Fibroblast of upper back skin (primary cell): Measurements from ENCODE around the gene PLOD1.
"Not testable (repeated sequence)": the region's sequence is repeated elsewhere in the genome, so short reads cannot be mapped to it uniquely, and the experiment has no call there.

Experiments used
- DNase-seq: peaks from one replicate; pipeline ENCODE4 v3.0.0-alpha.2; 2013

PLOD1 gene

DNA sequence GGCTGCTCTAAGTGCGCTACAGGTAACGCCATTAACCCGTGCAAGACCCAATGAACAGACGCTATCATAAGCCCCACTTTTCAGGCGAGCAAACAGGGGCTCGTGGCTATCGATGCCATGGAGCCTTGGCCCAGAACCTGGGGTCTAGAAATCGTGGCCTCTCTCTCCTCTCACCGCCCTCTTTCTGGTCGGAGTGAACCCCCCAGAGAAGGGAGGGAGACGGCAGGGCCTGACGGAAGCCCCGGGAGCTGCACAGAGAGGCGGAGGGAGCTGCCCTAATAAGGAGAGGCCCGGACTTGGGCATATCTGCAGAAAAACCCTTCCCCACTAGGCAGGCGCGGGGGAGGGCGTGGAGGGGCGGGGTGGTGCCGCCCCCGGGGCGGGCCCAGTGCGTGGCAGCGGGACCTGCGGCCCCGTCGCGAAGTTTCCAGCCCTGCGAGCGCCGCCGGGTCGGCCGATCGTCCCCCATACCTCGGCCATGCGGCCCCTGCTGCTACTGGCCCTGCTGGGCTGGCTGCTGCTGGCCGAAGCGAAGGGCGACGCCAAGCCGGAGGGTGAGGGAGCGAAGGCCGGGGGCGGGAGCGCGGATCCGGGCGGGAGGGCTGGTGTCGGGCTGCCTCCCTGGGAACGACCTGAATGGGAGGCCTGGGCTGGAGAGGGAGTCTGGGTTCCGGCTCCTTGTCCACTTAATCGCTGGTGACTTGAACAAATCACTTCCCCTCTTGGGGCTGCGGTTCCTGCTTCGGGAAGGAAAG lies at the start of gene PLOD1:
Gene PLOD1 (plus strand): TSS at position 416 of the 755 bp plus-strand sequence. CDS start 63 bp downstream, at position 479.
- peak; percentile 93 for DNase-seq

DNA sequence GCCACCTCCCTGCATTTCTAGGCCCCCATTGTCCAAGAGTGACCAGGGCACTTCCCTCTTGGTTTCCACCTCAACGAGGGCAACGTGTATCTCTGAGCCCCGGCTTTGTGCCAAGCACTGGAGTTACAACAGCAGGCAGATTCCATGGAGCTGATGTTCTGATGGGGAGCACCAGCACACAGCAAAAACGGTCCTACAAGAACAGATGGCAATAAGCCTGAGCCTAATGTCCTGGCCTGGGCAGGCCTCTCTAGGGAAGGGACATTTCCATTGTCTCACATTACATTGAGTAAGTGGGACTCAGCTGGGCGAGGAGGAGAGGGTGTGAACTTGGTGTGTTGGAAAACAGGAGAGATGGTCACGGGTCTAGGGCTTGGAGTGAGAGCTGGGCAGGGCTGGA lies 48.6 kb upstream of the PLOD1 start:
- no peak for DNase-seq

DNA sequence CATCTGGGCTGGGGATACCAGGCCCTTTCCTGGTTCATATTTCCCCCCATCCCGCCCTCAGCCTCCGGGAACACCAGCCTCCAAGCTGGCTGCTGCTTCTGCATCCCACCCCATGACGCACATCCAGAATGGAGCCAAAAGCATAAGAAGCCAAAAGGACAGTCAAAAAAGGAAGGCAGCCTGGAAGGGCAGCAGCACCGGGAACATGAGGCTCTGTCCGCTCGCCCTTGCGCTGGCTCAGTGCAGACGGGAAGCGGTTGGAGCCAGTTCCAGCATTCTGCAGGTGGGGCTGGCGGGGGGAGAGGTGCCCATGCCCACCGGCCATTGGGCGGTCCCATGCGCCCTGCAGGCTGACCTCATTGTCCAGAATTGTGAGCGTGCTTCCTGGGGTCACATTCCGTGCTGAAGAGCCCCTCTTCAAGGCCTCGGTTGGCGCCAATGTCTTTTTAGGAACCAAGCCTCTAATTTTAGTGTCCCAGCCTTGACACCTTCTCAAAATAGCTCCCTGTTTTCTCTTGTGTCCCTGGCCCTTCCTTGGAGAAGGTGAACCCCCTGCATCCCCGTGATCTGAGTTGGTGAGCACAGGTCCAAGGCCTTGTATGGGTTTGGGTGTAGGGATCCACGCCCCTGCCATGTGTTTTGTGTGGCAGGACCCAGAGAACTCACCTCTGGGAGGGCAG lies 47.4 kb upstream of the PLOD1 start:
- no peak for DNase-seq

DNA sequence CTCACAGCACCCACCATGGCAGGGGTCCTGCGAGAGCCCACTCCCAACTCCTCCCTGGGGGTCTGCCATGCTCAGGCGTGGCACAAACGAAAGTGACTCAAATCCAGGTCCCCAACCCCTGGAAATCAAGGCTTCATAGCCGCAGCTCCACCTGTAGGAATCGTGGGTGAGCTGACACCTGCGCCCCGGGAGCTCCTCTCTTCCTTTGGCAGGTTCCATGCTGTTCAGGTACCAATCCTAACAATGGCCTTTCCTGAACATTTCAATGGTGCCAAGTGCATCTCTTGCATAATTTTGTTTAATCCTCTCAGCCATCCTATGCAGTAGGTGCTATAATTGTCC lies 46.9 kb upstream of the PLOD1 start:
- DNase-seq = no peak

DNA sequence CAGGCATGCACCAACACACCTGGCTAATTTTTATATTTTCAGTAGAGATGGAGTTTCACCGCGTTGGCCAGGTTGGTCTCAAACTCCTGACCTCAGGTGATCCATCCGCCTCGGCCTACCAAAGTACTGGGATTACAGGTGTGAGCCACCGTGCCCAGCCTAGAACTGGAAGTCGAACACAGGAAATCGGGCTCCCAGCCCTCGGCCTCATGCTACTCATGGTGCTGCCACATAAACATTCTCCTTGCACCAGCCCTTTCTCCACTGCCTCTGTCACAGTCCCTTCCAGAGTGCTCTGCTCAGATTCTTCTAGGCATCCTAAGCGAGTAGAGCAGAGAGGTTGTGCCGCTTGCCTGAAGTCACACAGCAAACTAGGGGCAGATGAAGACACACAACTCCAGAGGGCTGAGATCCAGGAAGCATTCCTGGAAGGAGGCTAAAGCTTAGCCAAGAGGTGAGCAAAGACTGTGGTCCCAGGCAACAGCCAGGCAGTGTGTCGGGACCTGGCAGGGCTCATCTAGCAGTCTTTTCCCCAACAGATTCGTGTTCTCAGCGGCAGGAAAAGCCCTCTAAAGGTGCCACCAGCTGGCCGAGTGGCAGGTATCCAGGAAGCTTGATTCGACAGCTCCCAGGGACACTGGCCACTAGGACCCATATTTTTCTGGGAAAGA lies 46.2 kb upstream of the PLOD1 start:
- DNase-seq = no peak

DNA sequence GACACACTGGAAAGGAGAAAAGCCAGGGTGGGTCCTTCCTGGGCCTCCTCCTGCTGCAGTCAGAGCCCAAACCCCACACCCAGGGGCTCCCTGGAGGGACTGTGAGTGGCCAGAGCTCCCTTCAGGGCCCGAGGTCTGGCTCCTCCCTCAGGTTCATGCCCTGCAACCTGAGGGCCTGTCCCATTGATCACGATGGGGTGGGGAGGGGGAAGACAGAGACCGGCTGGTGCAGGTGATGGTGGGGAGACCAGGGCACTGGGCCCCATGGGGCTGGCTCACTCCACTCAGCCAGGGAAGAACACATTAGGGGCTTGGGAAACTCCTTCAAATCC lies 45.7 kb upstream of the PLOD1 start:
- DNase-seq = no peak

DNA sequence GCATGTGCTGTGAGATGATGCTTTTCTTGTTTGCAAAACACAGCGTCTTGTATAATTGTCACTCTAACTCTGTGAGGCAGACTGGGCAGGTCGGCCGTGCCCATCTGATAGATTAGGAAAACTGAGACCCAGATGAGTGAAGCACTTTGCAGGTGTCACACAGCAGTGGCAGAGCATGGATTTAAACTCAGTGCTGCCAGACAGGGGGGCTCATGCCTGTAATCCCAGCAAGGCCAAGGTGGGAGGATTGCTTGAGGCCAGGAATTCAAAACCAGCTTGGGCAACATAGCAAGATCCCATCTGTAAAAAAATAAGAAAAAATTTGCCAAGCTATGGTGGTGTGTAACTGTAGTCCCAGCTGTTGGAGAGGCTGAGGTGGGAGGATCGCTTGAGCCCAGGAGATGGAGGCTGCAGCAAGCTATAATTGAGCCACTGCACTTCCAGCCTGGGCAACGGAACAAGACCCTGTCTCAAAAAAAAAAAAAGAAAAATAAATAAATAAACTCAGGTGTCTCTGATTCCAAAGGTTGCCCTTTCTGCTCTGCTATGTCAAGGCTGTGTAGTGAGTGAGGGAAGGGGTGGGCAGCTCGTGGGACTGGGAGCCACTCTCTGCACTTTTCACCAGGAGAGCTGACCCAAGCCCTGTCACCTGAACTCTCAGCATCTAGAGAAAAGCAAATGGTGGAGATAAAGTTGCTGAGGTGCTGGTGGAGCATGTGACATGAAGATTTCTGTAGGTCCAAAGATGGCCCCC lies 42.9 kb upstream of the PLOD1 start:
- no peak for DNase-seq

DNA sequence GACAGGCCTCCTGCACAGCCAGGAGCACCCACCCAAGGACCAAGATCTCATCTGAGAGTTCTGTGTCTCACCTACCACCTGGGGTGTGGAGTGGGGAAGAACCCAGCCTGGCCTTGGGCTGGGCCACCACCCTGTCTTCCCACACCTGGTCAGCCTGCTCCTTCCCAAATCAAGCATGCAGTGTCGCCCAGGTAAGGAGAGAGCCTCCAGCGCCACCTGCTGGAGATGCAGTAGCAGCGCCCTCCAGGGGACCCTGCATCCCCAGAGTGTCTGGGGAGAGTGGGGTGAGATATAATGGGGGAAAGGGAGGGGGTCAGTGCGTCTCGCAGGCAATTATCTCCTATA lies 40.6 kb upstream of the PLOD1 start:
- peak; percentile 20 for DNase-seq

DNA sequence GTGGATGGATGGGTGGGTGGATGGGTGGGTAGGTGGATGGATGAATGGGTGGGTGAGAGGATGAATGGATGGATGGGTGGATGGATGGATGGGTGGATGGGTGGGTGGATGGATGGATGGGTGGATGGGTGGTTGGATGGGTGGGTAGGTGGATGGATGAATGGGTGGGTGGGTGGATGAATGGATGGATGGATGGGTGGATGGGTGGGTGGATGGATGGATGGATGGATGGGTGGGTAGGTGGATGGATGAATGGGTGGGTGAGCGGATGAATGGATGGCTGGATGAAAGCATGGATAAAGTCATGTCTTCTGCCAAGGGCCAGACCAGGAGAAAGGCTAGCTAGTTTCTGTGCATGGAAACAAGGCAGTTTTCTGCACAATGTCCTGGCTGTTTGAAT lies 40.0 kb upstream of the PLOD1 start:
- DNase-seq = not testable (repeated sequence)

DNA sequence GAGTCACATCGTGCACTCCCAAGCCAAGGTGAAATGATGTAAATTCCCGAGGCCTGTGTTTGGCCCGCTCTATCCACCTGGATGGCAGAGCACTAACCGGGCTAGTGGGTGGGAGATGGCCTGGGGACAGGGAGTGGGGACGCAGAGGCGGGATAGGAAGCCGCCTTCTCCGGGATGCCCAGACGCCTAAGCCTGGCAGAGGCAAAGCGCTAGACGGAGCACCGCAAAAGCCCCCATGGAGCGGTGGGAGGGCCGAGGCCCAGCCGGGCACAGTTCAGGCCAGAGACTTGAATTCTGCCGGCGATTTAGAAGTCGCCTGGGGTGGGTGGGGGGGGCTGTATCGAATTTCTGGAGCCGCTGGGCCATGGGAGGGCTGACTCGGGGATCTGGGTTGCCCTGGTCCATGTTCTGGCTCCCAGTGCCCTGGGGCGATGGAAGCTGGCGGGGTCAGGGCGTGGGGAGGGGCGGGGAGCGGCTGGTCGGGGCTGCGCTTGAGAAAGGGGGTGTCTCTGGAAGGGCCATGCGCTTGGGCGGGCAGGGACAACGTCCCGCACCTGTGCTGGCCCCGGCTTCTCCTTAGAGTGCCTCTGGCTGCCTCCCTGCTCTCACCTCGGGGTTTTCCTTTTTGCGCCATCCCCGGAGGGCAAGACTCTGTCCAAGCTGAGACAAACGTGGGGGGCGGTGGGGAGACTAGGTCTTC lies 36.3 kb upstream of the PLOD1 start:
- DNase-seq = no peak

DNA sequence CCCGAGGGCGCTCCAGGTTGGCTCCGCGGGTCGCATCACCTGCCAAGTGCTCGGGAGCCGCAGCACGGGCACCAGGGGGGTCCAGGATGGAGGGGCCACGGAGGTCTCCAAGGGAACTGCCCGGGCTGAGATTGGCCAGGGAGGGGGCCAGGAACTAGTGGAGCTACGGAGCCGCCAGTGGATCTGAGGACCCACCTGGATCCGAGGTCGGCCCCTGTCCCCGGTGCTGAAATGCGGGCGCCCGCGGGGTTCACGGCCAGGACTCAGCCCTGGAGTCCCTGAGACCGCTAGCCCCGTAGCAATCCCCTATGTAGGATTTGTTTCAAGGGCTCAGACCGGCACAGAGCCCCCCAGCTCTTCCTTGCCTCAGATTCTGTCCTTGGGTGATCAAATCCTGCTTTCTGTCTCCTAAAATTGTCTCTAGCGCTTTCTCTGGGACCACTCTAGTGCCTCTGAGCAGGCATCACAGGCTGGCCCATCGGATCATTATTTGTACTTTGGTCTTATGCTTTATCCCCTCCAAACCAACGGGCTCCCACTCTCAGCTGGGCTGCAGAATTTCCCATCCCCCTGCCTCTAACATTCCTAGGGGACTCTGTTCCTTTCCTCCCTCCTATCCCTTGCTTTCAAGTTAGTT lies 35.6 kb upstream of the PLOD1 start:
- no peak for DNase-seq

DNA sequence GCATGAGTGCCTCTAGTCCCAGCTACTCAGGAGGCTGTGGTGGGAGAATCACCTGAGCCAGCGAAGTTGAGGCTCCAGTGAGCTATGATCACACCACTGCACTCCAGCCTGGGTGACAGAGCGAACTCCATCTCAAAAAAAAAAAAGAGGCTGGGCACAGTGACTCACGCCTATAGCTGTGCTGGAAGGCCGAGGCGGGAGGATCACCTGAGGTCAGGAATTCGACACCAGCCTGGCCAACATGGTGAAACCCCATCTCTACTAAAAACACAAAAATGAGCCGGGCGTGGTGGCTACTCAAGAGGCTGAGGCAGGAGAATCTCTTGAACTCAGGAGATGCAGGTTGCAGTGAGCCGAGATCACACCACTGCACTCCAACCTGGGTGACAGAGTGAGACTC lies 33.1 kb upstream of the PLOD1 start:
- DNase-seq = not testable (repeated sequence)

DNA sequence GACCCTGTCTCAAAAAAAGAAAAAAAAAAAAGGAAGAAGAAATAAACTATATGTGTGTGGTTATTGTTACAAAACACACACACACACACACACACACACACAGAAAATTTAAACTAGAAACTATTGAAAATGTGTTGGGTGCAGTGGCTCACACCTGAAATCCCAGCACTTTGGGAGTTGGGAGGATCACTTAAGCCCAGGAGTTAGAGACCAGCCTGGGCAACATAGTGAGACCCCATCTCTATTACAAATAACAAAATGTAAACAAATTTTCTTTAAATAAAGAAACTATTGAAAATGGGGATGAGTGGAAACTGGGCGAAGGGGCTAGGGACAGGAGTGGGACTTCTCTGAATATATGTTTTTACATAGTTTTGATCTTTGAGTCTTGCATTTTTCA lies 31.3 kb upstream of the PLOD1 start:
- no peak for DNase-seq

DNA sequence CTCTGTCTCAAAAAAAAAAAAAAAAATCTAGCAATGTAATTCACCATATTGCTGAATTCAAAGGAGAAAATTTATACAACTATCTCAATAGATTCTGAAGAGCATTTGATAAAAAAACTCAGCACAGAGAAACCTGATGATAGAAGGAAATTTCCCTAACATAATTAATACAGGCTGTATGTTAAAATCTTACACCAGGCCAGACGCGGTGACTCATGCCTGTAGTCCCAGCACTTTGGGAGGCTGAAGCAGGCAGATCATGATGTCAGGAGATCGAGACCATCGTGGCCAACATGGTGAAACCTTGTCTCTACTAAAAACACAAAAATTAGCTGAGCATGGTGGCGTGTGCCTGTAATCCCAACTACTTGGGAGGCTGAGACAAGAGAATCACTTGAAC lies 30.4 kb upstream of the PLOD1 start:
- DNase-seq = peak; percentile 51

DNA sequence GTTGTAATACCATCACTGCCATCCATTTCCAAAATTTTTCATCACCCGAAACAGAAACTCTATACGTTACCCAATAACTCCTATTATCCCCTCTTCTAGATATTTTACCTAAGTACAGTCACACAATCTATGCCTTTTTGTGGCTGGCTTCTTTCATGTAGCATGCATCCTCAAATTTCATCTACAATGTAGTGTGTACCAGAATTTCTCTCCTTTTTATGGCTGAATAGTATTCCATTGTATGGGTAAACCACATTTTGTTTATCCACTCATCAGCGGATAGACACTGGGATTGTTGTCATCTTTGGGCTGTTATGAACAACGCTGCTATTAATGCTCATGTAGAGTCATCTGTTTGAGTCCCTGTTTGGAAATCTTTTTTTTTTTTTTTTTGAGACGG lies 29.5 kb upstream of the PLOD1 start:
- no peak for DNase-seq

DNA sequence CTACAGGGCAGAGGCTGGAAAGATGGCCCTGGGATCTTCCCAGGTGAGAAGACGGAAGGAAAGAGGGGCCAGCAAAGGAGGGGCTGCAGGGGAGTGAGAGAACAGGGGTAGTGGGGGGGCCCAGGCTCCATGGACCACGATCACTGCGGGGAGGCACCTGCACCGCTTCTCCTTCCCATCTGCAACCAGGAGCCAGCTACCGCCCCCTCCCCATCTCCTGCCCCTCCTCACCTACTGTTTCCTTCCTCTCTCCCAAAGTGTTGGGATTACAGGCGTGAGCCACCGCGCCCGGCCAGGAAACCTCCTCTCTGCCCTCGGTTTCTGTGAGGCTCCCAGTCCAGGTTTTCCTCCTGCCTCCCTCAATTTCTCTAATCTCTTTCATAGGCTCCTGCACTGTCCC lies 27.6 kb upstream of the PLOD1 start:
- DNase-seq = no peak

DNA sequence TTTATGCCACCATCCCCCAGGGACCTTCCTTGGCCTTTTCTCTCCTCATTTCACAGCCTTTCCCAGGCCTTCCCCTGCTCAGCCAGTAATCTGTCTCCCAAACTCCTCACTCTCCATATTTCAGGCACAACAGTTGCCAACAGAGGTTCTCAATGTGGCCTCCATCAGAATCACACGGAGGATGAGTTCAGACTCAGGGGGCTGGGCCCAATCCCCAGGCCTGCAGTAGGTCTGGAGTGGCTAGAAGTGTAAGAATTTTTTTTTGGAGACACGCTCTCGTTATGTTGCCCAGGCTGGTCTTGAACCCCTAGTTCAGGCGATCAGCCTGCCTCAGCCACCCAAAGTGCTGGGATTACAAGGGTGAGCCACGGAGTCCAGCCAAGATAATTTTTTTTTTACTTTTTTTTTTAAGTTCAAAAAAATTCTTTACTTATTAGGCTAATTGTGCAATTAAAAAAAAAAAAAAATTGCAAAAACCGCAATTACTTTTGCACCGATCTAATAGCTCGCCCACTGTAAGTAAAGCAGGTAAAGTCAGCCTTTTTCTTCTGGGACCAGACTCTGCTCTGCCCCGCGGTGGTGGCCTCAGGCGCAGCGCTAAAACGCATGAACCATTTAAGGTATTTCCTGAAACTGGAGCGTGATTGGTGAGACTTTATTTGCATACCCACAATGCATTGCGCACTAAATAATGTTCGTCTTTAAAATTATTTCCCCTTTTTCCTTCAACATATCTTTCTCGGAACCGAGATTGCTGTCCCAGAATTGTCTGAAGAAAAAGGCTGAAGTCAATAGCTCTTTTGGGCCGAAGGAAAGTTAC lies 27.0 kb upstream of the PLOD1 start:
- DNase-seq = peak; percentile 95

DNA sequence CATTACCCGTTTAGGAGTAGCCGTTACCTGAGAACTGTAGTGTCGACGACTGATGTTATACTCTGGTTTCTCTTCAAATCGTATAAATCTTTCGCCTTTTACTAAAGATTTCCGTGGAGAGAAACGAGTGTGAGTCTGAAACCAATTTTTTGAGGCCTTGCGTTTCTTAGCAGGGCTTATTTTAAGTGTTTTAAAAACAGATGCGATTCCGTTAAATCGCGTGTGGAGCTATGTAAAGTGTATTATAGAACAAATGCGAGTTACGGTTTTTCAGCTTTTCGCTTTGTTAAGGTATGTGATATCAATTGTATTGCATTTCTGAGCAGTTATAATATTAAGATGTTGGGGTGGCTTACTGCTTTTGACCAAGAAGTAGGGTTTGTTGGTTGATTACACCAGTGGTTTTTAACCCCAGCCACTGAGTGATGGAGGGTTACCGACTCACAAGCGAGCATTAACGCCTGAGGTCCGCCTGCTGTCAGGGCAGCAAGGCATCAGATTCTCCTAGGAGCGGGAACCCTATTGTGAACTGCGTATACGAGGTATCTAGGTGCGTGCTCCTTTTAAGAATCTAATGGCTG lies 26.3 kb upstream of the PLOD1 start:
- DNase-seq = peak; percentile 99

DNA sequence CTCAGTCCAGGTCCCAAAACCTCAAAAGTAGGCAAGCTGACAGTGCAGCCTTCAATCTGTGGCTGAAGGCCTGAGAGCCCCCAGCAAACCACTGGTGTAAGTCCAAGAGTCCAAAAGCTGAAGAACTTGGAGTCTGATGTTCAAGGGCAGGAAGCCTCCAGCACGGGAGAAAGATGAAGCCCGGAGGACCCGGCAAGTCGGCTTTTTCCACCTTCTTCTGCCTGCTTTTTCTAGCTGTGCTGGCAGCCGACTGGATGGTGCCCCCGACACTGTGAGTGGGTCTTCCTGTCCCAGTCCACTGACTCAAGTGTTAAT lies 23.6 kb upstream of the PLOD1 start:
- DNase-seq = not testable (repeated sequence)

DNA sequence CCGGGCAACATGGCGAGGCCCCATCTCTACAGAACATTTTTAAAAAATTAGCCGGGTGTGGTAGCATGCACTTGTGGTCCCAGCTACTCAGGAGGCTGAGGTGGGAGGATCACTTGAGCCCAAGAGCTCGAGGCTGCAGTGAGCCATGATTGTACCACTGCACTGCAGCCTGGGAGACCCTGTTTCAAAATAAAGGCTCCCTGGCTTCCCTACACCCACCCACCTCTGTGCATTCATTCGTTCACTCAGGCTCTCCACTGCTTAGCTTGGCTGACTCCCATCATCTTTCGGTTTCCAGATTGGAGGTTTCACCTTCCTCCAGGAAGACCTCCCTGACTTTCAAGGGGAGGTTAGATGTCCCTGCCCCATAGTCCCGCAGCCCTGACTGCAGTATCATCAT lies 22.5 kb upstream of the PLOD1 start:
- DNase-seq = no peak

DNA sequence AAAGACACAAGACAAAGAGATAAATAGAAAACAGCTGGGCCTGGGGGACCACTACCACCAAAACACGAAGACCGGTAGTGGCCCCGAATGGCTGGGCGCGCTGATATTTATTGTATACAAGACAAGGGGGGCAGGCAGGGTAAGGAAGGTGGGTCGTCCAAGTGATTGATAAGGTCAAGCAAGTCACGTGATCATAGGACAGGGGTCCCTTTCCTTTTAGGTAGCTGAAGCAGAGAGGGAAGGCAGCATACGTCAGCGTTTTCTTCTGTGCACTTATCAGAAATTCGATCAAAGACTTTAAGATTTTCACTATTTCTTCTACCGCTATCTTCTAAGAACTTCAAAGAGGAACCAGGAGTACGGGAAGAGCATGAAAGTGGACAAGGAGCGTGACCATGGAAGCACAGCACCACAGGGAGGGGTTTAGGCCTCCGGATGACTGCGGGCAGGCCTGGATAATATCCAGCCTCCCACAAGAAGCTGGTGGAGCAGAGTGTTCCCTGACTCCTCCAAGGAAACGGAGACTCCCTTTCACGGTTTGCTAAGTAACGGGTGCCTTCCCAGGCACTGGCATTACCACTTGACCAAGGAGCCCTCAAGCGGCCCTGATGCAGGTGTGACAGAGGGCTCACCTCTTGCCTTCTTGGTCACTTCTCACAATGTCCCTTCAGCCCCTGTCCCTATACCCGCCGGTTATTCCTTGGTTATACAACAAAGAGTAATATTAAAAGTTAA lies 21.9 kb upstream of the PLOD1 start:
- DNase-seq = not testable (repeated sequence)
